Dendritic cell treated with granulocyte-macrophage colony-stimulating factor and Interleukin-4, amounts not matched to agents 40 ng/mL and 50 ng/mL, for 4 days (primary cell): ENCODE results near the gene SARNP.

ENCODE experiments used
- H3K27ac Mint-ChIP-seq: one replicate; pipeline ENCODE4 v1.8.0; 2022; ENCODE audit warnings: mild to moderate bottlenecking, mixed read lengths
- H3K27me3 Mint-ChIP-seq: one replicate; pipeline ENCODE4 v1.8.0; 2022; ENCODE audit warnings: mild to moderate bottlenecking, mixed read lengths
- H3K36me3 Mint-ChIP-seq: one replicate; pipeline ENCODE4 v1.8.0; 2022; ENCODE audit warnings: low read depth, mixed read lengths
- H3K4me1 Mint-ChIP-seq: one replicate; pipeline ENCODE4 v1.8.0; 2022; ENCODE audit warnings: low read depth, mixed read lengths
- H3K4me3 Mint-ChIP-seq: one replicate; pipeline ENCODE4 v1.8.0; 2022; ENCODE audit warnings: mild to moderate bottlenecking, moderate library complexity, mixed read lengths
- H3K9me3 Mint-ChIP-seq: one replicate; pipeline ENCODE4 v1.8.0; 2022; ENCODE audit warnings: mixed read lengths
- intact Hi-C: fragments of 100-400 bp; cut with micrococcal nuclease; formaldehyde crosslinking; loops from one replicate; pipeline ENCODE4 v1.15.0; 2022

SARNP gene

DNA sequence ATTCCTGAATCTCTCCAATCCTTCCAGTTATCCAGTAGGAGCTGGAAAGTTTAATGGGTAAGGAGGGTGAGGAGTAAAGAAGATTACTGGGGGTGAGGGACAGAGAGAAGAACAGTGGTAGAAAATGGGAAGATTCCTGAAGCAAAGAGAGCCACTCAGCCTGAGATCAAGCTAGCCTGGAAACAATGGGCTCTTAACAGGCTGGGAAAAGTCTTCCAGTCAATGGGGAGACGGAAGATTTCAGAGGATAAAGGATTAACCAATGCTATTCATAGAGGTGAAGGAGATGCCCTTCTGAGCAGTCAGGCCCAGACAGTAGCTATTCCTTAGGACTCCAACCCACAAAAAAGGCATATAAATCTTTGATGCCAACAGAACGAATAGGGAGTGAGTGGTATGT is 59.8 kb downstream of the SARNP start:
- H3K27me3 Mint-ChIP-seq = no peaks in the 10 kb centered on the region
- H3K27ac Mint-ChIP-seq = peak overlapping the region; percentile 26
- H3K4me3 Mint-ChIP-seq = no peak overlapping the region
- H3K9me3 Mint-ChIP-seq = no peaks in the 10 kb centered on the region
- H3K4me1 Mint-ChIP-seq = peaks cover 7% of the 10 kb centered on the region
- intact Hi-C loops = no loop called here
- peaks cover 98% of the 10 kb centered on the region for H3K36me3 Mint-ChIP-seq

DNA sequence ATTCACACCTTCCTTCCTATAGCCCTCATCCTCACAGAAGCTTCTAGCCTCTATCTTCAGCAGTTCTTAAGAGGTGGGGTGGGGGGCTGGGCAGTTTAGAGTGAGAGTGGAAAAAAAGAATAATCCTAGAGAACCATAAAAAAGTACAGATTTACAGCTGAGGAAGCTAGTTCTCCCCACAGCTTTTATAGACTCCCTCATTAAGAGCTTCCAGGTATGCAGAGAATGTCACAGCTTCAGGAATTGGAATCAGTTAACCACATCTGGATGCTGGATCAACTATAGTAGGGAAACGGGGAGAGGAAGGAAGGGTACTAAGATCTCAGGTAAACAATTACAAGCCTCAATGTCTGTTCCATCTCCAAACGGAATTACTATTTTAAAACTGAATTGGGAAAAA is 62.3 kb downstream of the SARNP start:
- Mint-ChIP-seq H3K9me3 (no peaks in the 10 kb centered on the region), H3K27me3 (no peaks in the 10 kb centered on the region), H3K36me3 (peaks cover 97% of the 10 kb centered on the region), H3K4me1 (no peaks in the 10 kb centered on the region), H3K27ac (no peak overlapping the region), H3K4me3 (no peak overlapping the region)
- intact Hi-C loops = no loop called here

DNA sequence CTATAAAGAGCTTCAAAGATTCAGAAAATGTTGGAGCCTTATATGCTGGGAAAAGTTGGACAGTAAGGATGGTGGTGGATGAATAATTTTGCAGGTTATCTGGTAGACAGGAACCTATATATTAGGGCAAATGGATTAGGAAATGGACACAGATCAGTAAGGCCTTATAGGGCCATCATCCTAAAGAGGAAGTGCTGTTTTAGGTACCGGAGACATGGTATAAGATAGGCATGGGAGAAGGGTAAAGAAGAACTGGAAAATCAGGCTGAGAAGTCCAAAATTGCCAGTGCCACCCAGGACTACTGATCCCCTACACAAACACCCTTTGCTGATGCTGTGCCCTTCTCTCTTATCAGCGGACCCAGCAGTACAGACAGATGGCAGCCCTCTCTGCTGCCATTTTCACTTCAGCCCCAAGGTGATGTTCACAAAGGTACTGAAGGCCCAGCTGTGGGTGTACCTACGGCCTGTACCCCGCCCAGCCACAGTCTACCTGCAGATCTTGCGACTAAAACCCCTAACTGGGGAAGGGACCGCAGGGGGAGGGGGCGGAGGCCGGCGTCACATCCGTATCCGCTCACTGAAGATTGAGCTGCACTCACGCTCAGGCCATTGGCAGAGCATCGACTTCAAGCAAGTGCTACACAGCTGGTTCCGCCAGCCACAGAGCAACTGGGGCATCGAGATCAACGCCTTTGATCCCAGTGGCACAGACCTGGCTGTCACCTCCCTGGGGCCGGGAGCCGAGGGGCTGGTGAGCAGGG is 69.1 kb downstream of the SARNP start:
- Mint-ChIP-seq H3K4me1 (peaks cover 21% of the 10 kb centered on the region), H3K4me3 (no peak overlapping the region), H3K27ac (no peak overlapping the region), H3K27me3 (peaks cover 26% of the 10 kb centered on the region), H3K36me3 (peaks cover 37% of the 10 kb centered on the region), H3K9me3 (no peaks in the 10 kb centered on the region)
- intact Hi-C loops = loop anchor here (10.0 kb wide), 1 partner anchor 46 kb away; no protein-coding TSS in a partner anchor

DNA sequence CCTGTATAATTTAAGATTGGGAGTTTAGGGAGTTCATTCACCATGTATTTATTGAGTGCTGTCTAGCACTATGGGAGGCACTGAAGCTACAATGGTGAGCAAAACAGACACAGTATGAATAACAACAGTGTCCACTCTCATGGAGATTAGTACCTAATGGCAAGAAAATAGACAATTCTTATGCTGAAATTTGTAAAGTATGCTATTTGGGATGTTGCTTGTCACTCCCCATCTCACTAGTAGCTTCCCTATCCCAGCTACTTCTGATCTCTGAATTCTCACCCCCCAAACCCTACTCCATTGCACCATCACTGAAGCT is 70.7 kb downstream of the SARNP start:
- Mint-ChIP-seq H3K36me3 (peaks cover 22% of the 10 kb centered on the region), H3K4me3 (no peak overlapping the region), H3K9me3 (no peaks in the 10 kb centered on the region), H3K27me3 (peaks cover 37% of the 10 kb centered on the region), H3K4me1 (peaks cover 32% of the 10 kb centered on the region), H3K27ac (no peak overlapping the region)
- intact Hi-C loops = loop anchor here (10.0 kb wide), 1 partner anchor 48 kb away; no protein-coding TSS in a partner anchor

- H3K36me3 Mint-ChIP-seq = peaks cover 17% of the 10 kb centered on the region
- H3K9me3 Mint-ChIP-seq = no peaks in the 10 kb centered on the region
- peaks cover 43% of the 10 kb centered on the region for H3K27me3 Mint-ChIP-seq
- intact Hi-C loops = loop anchor here (10.0 kb wide), 1 partner anchor 48 kb away; no protein-coding TSS in a partner anchor
- no peak overlapping the region for H3K27ac Mint-ChIP-seq
- peaks cover 33% of the 10 kb centered on the region for H3K4me1 Mint-ChIP-seq
- H3K4me3 Mint-ChIP-seq = no peak overlapping the region
These were observed 71.2 kb downstream of the SARNP start for GRCh38 chr12:55746174-55746912.

DNA sequence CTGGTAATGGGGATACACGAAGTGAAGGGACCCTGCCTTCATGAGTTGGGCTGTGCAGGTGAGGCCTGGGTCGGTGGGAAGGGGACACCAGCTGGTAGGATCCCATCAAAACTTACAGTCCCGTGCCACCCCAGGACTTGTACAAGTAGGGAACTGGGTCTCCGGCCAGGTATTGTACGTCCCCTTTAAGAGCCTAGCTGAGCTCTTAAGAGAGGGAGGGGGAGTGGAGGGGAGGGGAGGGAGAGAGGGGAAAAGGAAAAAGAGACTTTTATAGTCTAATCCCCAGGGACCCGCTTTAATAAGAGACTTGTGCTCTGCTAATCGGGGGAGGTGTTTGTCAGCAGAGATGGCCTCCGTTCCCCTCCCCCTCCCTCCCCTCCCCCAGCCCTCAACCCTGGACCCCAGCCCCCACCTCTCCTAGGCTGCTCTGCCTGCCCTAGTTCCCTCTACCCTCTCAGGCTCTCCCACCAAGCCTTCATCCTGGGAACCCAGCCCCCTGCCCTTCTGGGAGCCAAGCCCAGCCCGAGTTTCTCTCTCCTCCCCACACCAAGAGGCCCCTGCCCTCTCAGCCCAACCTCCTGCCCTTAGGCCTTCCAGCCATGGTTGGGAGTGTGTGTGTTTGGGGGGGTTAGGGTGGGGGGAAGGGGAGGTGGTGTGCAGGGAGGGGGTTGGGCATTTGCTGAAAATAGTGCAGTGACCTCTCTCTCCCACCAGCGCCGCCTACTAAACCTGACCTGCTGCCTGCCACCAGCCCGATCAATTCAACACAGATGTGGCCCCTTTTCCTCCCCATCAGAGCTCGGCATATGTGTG is 72.0 kb downstream of the SARNP start:
- Mint-ChIP-seq H3K9me3 (no peaks in the 10 kb centered on the region), H3K36me3 (peaks cover 9% of the 10 kb centered on the region), H3K27ac (no peak overlapping the region), H3K27me3 (peaks cover 45% of the 10 kb centered on the region), H3K4me3 (no peak overlapping the region), H3K4me1 (peaks cover 33% of the 10 kb centered on the region)
- intact Hi-C loops = loop anchor here (10.0 kb wide), 1 partner anchor 49 kb away; no protein-coding TSS in a partner anchor

DNA sequence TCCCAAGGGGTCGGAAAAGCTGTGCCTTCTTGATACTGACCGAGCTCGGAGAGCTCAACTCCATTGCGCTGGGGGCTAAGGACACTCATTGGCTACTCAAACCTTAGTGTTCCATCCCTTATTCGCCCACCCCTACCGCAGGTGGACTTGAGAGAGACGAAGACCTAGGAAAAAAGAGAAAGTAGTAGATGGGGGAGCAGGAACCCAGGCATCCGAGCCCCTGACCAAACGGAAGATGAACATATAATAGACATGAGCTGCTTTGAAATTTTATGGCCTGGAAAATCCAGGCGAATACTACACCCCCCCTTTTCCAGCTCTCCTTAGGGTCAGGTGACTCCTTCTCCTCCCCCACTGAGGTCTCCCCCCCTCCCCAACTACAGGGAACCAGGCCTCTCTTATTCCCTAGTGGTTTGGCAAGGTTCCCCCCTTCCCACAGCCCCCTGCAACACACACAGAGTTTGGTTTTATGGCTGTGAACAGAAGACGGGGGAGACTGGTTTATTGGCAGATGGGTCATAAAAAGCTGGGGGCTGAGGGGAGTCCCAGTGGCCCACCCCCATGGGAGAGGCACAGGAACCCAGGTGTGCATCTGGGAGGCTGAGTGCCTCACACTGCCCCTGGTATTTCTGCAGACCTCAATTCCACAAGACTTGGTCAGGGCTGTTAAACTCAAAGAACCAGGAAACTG is 73.0 kb downstream of the SARNP start:
- Mint-ChIP-seq H3K27me3 (peaks cover 47% of the 10 kb centered on the region), H3K9me3 (no peaks in the 10 kb centered on the region), H3K36me3 (peaks cover 9% of the 10 kb centered on the region), H3K27ac (no peak overlapping the region), H3K4me1 (peaks cover 33% of the 10 kb centered on the region), H3K4me3 (peak overlapping the region; percentile 77)
- intact Hi-C loops = loop anchor here (10.0 kb wide), 1 partner anchor 50 kb away; no protein-coding TSS in a partner anchor

DNA sequence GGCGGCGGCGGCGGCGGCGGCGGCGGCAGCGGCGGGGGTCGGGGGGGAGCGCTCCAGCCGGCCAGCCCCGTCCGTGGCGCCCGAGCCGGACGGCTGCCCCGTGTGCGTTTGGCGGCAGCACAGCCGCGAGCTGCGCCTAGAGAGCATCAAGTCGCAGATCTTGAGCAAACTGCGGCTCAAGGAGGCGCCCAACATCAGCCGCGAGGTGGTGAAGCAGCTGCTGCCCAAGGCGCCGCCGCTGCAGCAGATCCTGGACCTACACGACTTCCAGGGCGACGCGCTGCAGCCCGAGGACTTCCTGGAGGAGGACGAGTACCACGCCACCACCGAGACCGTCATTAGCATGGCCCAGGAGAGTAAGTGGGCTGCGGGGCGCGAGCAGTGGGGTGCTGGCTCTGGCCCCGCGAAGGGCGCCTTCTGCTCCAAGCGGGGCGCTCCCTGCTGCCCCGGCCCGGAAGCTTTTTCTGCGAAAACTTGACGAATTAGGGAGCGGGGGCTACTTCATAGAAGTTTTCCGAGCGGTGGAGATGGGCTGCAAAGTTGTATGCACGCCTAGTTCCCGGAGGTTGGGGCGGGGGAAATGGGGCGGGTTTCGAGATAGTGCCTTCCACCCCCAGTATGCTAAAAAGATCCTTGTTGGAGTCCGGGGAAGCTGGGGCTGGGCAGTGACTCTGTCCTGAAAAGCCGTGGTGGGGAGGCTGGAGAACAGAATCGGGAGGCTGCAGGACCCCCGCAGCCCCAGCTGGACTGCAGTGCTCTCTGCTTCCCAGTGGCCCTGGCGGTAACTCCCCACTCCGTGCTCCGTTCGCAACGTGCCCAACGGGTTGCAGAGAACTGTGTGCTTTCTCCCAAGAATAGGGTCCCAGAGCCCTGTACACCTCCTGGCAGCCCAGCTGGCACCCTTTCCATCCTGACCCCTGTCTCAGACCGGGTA is 73.9 kb downstream of the SARNP start:
- no peaks in the 10 kb centered on the region for H3K9me3 Mint-ChIP-seq
- peaks cover 39% of the 10 kb centered on the region for H3K4me1 Mint-ChIP-seq
- intact Hi-C loops = loop anchor here (10.0 kb wide), 1 partner anchor 51 kb away; no protein-coding TSS in a partner anchor
- peak overlapping the region; percentile 77 for H3K4me3 Mint-ChIP-seq
- peaks cover 2% of the 10 kb centered on the region for H3K36me3 Mint-ChIP-seq
- peak overlapping the region; percentile 33 for H3K27ac Mint-ChIP-seq
- peaks cover 47% of the 10 kb centered on the region for H3K27me3 Mint-ChIP-seq

DNA sequence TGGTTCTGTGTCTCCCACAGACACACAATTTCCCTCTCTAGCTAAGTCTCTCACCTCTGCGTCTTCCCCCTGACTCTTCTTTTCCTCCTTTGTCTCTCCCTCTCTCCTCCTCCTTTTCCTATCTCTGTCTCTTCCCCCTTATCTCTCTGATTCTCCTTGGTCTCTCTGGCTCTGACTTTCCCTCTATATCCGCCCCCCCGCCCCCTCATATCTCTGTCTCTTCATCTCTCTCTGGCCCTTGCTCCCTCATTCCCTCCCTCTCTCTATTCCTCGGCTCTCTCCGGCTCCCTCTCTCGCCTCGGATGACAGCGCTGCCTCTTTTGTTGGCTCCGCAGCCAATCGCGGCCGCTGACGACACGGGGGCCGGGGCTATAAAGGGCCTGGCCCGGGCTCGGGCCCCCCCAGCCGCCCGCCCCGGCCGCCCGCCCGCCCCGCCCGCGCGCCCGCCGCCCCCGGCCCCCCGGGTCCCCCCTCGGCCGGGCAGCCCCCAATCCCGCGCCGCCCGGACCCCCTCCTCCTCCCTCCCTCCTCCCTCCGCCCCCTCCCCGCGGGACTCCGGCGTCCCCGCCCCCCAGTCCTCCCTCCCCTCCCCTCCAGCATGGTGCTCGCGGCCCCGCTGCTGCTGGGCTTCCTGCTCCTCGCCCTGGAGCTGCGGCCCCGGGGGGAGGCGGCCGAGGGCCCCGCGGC is 74.7 kb downstream of the SARNP start, which contains the start of gene GDF11:
GDF11 (plus strand) TSS at position 404 of the 687 bp plus-strand sequence; CDS start at position 599, 195 bp downstream.
- intact Hi-C loops = loop anchor here (10.0 kb wide), 1 partner anchor 52 kb away; no protein-coding TSS in a partner anchor
- Mint-ChIP-seq H3K27ac (peak within 1 kb of the TSS; percentile 48), H3K4me1 (peaks cover 42% of the 10 kb centered on the region), H3K36me3 (no peaks in the 10 kb centered on the region), H3K4me3 (peak within 1 kb of the TSS; percentile 77), H3K27me3 (peaks cover 47% of the 10 kb centered on the region), H3K9me3 (no peaks in the 10 kb centered on the region)

GRCh38 chr12:55741931-55742680 is 75.4 kb downstream of the SARNP start:
- Mint-ChIP-seq H3K4me3 (peak overlapping the region; percentile 62), H3K27ac (peak overlapping the region; percentile 48), H3K27me3 (peaks cover 47% of the 10 kb centered on the region), H3K36me3 (no peaks in the 10 kb centered on the region), H3K4me1 (peaks cover 43% of the 10 kb centered on the region), H3K9me3 (no peaks in the 10 kb centered on the region)
- intact Hi-C loops = loop anchor here (10.0 kb wide), 1 partner anchor 53 kb away; no protein-coding TSS in a partner anchor

DNA sequence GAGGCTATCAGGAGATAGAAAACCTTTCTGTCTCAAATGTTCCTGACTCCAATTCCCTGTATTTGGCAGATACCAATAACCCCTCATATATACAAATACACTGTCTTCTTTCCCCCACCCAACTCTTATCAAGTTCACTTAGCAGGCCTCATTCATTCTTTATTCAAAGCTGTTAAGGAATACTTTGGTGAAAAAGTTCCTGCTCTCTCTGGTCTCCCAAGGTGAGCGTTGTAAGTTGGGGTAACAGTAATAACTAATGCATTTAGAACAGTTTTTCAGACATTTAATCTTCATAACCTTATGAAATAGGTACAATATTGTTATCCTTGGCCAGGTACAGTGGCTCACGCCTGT is 78.5 kb downstream of the SARNP start:
- intact Hi-C loops = loop anchor here (2.0 to 5.0 kb wide), 4 partner anchors 200 to 378 kb away; partner anchors contain the start of genes RPL41, RPS26 and ZC3H10
- H3K4me1 Mint-ChIP-seq = peaks cover 41% of the 10 kb centered on the region
- H3K27me3 Mint-ChIP-seq = peaks cover 26% of the 10 kb centered on the region

More for the DNA sequence above, 78.5 kb downstream of the SARNP start:
- Mint-ChIP-seq H3K27ac (peak overlapping the region; percentile 90), H3K36me3 (no peaks in the 10 kb centered on the region), H3K9me3 (no peaks in the 10 kb centered on the region), H3K4me3 (no peak overlapping the region)
